ENCODE results near the gene SNRPB. TPM values are rescaled to one million over a fixed set of nuclear protein-coding genes. Genes with fewer than 3 reads are reported as not detected.
A peak's percentile ranks its signal among the peaks of the same experiment; 100 is the strongest.

Gene SNRPB
- total and polyA plus RNA-seq, 2 of the 13 experiments (the other 11 are each of a cell fraction or from before 2014, with no cell fraction given), result 473 to 844 TPM

DNA sequence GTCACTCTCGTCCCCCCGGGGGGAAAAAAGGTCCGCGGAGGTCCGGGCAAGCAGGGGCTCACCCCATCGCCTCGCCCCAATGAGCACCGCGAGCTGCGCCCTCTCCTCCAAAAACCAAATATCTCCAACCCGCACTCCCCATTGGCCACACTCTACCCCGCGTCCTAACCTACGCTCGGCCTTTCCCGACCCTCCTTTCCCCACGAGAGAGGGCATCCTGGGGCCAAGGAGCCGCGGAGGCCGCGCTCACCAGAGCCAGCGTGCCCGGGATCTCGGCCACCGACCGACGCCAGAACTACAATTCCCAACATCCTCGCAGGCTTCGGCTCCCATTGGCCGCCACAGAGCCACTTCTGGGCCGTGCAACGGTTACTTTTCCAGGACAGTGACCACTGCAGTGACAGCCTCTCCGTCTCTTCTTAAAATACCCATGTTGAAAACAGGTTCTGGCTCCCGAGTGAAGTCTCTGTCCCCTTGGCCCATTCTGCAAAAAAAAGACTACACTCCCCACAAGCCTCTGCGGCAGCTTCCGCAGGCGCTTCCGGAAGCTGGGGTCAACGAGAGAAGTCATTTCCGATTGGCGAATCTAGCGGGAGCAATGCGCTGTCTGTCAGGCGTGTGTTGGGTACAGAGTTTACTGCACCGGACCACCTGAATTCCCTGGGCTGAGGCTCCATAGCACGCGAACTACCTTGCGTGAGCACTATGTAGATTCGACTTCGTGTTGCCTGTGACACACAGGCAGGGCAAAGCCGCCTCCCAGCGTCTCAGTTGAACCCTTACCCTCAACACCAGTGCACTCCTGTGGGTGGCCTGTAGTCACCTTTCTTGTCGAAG is 38.3 kb upstream of the SNRPB start, which contains the start of gene ZNF343 (continued):
- TF ChIP-seq, protein P1, sequence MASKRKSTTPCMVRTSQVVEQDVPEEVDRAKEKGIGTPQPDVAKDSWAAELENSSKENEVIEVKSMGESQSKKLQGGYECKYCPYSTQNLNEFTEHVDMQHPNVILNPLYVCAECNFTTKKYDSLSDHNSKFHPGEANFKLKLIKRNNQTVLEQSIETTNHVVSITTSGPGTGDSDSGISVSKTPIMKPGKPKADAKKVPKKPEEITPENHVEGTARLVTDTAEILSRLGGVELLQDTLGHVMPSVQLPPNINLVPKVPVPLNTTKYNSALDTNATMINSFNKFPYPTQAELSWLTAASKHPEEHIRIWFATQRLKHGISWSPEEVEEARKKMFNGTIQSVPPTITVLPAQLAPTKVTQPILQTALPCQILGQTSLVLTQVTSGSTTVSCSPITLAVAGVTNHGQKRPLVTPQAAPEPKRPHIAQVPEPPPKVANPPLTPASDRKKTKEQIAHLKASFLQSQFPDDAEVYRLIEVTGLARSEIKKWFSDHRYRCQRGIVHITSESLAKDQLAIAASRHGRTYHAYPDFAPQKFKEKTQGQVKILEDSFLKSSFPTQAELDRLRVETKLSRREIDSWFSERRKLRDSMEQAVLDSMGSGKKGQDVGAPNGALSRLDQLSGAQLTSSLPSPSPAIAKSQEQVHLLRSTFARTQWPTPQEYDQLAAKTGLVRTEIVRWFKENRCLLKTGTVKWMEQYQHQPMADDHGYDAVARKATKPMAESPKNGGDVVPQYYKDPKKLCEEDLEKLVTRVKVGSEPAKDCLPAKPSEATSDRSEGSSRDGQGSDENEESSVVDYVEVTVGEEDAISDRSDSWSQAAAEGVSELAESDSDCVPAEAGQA (IDR thresholded peaks at IDR 0.05; ENCODE audit: low read depth), result 0 out of 2 replicates have a peak, but pooled peaks have one; percentile 39
- TF ChIP-seq, protein P1 (CRISPR knock-in tag; IDR thresholded peaks at IDR 0.05; ENCODE audit: borderline replicate concordance), result no peak; the same call in 1 of the 2 replicates
- TF ChIP-seq, protein P2, sequence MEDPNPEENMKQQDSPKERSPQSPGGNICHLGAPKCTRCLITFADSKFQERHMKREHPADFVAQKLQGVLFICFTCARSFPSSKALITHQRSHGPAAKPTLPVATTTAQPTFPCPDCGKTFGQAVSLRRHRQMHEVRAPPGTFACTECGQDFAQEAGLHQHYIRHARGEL (CRISPR knock-in tag; IDR thresholded peaks at IDR 0.05), result no peak
- TF ChIP-seq ZNF737 (CRISPR knock-in tag; IDR thresholded peaks at IDR 0.05; ENCODE audit: borderline replicate concordance), result peak; percentile 72; the same call in 1 of the 2 replicates
- no peak for TF ChIP-seq ZNF720 (CRISPR knock-in tag; IDR thresholded peaks at IDR 0.05)
- no peak; the same call in 1 of the 2 replicates for TF ChIP-seq SRF (IDR thresholded peaks at IDR 0.05; ENCODE audit: low read depth, low read length)
- TF ChIP-seq DR1 (CRISPR knock-in tag; IDR thresholded peaks at IDR 0.05), result peak; percentile 61
- TF ChIP-seq ZC3H4 (CRISPR knock-in tag; IDR thresholded peaks at IDR 0.05; ENCODE audit: borderline replicate concordance), result peak; percentile 82; the same call in 1 of the 2 replicates
- peak; percentile 59; the same call in 1 of the 2 replicates for TF ChIP-seq ISX (CRISPR knock-in tag; conservative IDR thresholded peaks at IDR 0.05)
- TF ChIP-seq, protein P3, sequence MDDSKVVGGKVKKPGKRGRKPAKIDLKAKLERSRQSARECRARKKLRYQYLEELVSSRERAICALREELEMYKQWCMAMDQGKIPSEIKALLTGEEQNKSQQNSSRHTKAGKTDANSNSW (CRISPR knock-in tag; IDR thresholded peaks at IDR 0.05; ENCODE audit: borderline replicate concordance), result no peak; the same call in 1 of the 2 replicates
- TF ChIP-seq, protein P4, sequence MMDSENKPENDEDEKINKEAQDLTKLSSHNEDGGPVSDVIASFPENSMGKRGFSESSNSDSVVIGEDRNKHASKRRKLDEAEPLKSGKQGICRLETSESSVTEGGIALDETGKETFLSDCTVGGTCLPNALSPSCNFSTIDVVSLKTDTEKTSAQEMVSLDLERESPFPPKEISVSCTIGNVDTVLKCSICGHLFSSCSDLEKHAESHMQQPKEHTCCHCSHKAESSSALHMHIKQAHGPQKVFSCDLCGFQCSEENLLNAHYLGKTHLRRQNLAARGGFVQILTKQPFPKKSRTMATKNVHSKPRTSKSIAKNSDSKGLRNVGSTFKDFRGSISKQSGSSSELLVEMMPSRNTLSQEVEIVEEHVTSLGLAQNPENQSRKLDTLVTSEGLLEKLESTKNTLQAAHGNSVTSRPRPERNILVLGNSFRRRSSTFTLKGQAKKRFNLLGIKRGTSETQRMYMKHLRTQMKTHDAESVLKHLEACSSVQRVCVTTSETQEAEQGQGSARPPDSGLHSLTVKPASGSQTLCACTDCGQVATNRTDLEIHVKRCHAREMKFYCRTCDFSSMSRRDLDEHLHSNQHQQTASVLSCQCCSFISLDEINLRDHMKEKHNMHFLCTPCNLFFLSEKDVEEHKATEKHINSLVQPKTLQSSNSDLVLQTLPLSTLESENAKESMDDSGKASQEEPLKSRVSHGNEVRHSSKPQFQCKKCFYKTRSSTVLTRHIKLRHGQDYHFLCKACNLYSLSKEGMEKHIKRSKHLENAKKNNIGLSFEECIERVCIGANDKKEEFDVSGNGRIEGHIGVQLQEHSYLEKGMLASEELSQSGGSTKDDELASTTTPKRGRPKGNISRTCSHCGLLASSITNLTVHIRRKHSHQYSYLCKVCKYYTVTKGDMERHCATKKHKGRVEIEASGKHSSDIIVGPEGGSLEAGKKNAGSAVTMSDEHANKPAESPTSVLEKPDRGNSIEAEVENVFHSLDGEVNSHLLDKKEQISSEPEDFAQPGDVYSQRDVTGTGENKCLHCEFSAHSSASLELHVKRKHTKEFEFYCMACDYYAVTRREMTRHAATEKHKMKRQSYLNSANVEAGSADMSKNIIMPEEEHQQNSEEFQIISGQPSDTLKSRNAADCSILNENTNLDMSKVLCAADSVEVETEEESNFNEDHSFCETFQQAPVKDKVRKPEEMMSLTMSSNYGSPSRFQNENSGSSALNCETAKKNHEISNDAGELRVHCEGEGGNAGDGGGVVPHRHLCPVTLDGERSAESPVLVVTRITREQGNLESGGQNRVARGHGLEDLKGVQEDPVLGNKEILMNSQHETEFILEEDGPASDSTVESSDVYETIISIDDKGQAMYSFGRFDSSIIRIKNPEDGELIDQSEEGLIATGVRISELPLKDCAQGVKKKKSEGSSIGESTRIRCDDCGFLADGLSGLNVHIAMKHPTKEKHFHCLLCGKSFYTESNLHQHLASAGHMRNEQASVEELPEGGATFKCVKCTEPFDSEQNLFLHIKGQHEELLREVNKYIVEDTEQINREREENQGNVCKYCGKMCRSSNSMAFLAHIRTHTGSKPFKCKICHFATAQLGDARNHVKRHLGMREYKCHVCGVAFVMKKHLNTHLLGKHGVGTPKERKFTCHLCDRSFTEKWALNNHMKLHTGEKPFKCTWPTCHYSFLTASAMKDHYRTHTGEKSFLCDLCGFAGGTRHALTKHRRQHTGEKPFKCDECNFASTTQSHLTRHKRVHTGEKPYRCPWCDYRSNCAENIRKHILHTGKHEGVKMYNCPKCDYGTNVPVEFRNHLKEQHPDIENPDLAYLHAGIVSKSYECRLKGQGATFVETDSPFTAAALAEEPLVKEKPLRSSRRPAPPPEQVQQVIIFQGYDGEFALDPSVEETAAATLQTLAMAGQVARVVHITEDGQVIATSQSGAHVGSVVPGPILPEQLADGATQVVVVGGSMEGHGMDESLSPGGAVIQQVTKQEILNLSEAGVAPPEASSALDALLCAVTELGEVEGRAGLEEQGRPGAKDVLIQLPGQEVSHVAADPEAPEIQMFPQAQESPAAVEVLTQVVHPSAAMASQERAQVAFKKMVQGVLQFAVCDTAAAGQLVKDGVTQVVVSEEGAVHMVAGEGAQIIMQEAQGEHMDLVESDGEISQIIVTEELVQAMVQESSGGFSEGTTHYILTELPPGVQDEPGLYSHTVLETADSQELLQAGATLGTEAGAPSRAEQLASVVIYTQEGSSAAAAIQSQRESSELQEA (CRISPR knock-in tag; IDR thresholded peaks at IDR 0.05; ENCODE audit: not compliant biosample characterization), result peak; percentile 95
- peak; percentile 68 for TF ChIP-seq SPEN (CRISPR knock-in tag; IDR thresholded peaks at IDR 0.05; ENCODE audit: low read depth)
